Bronchial epithelial cell (primary cell): Measurements from ENCODE around the gene POLD4. TPM values are rescaled to one million over a fixed set of nuclear protein-coding genes. Genes with fewer than 3 reads are reported as not detected.

Experiments
- DNase-seq: peaks from one replicate; pipeline ENCODE4 v3.0.0-alpha.2; 2010; ENCODE audit warnings: low read depth
- FAIRE-seq: peaks from 2 replicates; lab custom pipeline; 2011; peaks lifted over from hg19 to GRCh38; lab: Jason Lieb, UNC
- H3K27me3 ChIP-seq: 2 replicates; pipeline ENCODE4 v1.5.1; 2011; ENCODE audit warnings: low read length; ENCODE audit not compliant: control insufficient read depth, insufficient read depth
- H3K36me3 ChIP-seq: 2 replicates; pipeline ENCODE4 v1.5.1; 2011; ENCODE audit warnings: low read length; ENCODE audit not compliant: control insufficient read depth, insufficient read depth
- H3K4me3 ChIP-seq: 2 replicates; pipeline ENCODE4 v1.5.1; 2011; ENCODE audit warnings: mild to moderate bottlenecking, low read depth, low read length, control low read depth
- CTCF ChIP-seq: IDR thresholded peaks from 2 replicates; pipeline ENCODE4 v1.5.1; 2011; ENCODE audit warnings: mild to moderate bottlenecking, moderate library complexity, low read length, control low read depth, inconsistent platforms; ENCODE audit not compliant: insufficient read depth, severe bottlenecking
- total RNA-seq: library from RNA; depleted of rRNA; stranded (reverse); fragments of >200 nt; gene quantifications from 2 replicates; pipeline ENCODE4 v1.2.1, GENCODE V29; 2014

Gene POLD4
- total RNA-seq, 1 donor from 2014 or later, result 45.8 TPM

- DNase-seq (no peak), FAIRE-seq (peak; percentile 32)
- no peak overlapping the region for H3K4me3 ChIP-seq
- no peak for TF ChIP-seq CTCF
- no peaks in the 10 kb centered on the region for H3K27me3 ChIP-seq
- H3K36me3 ChIP-seq, result peaks cover 3% of the 10 kb centered on the region
These were observed 12.5 kb upstream of the POLD4 start for GRCh38 chr11:67365736-67366444.

GRCh38 chr11:67364783-67365722, 11.7 kb upstream of the POLD4 start:
- TF ChIP-seq CTCF, result no peak
- DNase-seq (no peak), FAIRE-seq (no peak)
- H3K27me3 ChIP-seq, result no peaks in the 10 kb centered on the region
- H3K36me3 ChIP-seq, result peaks cover 3% of the 10 kb centered on the region
- no peak overlapping the region for H3K4me3 ChIP-seq

- DNase-seq (no peak), FAIRE-seq (no peak)
- H3K27me3 ChIP-seq, result no peaks in the 10 kb centered on the region
- no peak for TF ChIP-seq CTCF
- peaks cover 3% of the 10 kb centered on the region for H3K36me3 ChIP-seq
- no peak overlapping the region for H3K4me3 ChIP-seq
These were observed 10.8 kb upstream of the POLD4 start for GRCh38 chr11:67364169-67364568.

GRCh38 chr11:67357831-67358670, 4.7 kb upstream of the POLD4 start:
- FAIRE-seq (no peak), DNase-seq (peak; percentile 64)
- no peak for TF ChIP-seq CTCF
- no peak overlapping the region for H3K4me3 ChIP-seq
- H3K36me3 ChIP-seq, result no peaks in the 10 kb centered on the region
- no peaks in the 10 kb centered on the region for H3K27me3 ChIP-seq

- Histone ChIP-seq H3K36me3 (no peaks in the 10 kb centered on the region), H3K4me3 (no peak overlapping the region), H3K27me3 (no peaks in the 10 kb centered on the region)
- FAIRE-seq (no peak), DNase-seq (peak; percentile 66)
- TF ChIP-seq CTCF, result peak; percentile 93
These were observed 3.7 kb upstream of the POLD4 start for GRCh38 chr11:67356864-67357561.
